ENCODE data around the gene TBL1X. TPM values are rescaled to one million over a fixed set of nuclear protein-coding genes. Genes with fewer than 3 reads are reported as not detected.

TBL1X gene
- total and polyA plus RNA-seq, 2 of the 4 experiments (the other 2 are of a cell fraction): 16.2 to 20.8 TPM

GRCh38 chrX:9730752-9731151, 265.9 kb downstream of the TBL1X start:
- Histone ChIP-seq H3K4me2 (ENCODE audit: low read depth, low read length) (no peak overlapping the region), H3K56ac (ENCODE audit: extremely low read depth, insufficient read depth, low read length) (no peak overlapping the region), H3K9me1 (ENCODE audit: insufficient read depth, low read length) (no peaks in the 10 kb centered on the region), H4K91ac (ENCODE audit: insufficient read depth, low read depth, low read length) (no peak overlapping the region), H3K36me3 (ENCODE audit: control insufficient read depth, insufficient read depth, low read length) (no peaks in the 10 kb centered on the region), H4K20me1 (ENCODE audit: insufficient read depth, low read length) (no peaks in the 10 kb centered on the region), H2BK5ac (ENCODE audit: low read depth, low read length, poor library complexity, severe bottlenecking) (no peak overlapping the region), H3K23ac (ENCODE audit: low read depth, low read length) (no peak overlapping the region), H2AK5ac (ENCODE audit: low read depth, low read length) (no peak overlapping the region), H3K9me3 (ENCODE audit: control insufficient read depth, insufficient read depth, low read length) (peaks cover 13% of the 10 kb centered on the region), H3K79me1 (ENCODE audit: low read depth in 1 of 2, low read length in 2 of 2) (no peaks in the 10 kb centered on the region), H3K4me3 (ENCODE audit: insufficient read depth, low read depth, low read length) (no peak overlapping the region), H3K4me1 (ENCODE audit: control insufficient read depth, insufficient read depth, low read length) (no peaks in the 10 kb centered on the region), H4K8ac (ENCODE audit: low read depth in 2 of 2, low read length in 2 of 2) (no peak overlapping the region), H3K9ac (ENCODE audit: low read depth, low read length) (no peak overlapping the region), H3K4ac (ENCODE audit: low read depth, low read length) (no peak overlapping the region), H3K27me3 (ENCODE audit: control insufficient read depth, insufficient read depth, low read length) (no peaks in the 10 kb centered on the region), H3K14ac (replicated peaks; ENCODE audit: low read depth, low read length) (no peak overlapping the region), H2AK9ac (replicated peaks; ENCODE audit: low read depth, low read length, poor library complexity) (no peak overlapping the region), H2BK120ac (ENCODE audit: low read depth, low read length) (no peak overlapping the region), H4K5ac (ENCODE audit: low read depth, low read length) (no peak overlapping the region), H2BK20ac (ENCODE audit: low read depth, low read length) (no peak overlapping the region), H3K18ac (ENCODE audit: low read depth, low read length) (no peak overlapping the region), H3K27ac (ENCODE audit: insufficient read depth, low read length) (no peak overlapping the region), H2AFZ (replicated peaks; ENCODE audit: low read length, poor library complexity) (no peak overlapping the region), H2BK15ac (ENCODE audit: low read depth, low read length) (no peak overlapping the region)
- intact Hi-C loops (cut with micrococcal nuclease): loop anchor here (5.0 kb wide), 1 partner anchor 387 kb away; no protein-coding TSS in a partner anchor
- WGBS, 2 experiments (ENCODE audit: extremely low coverage in 2 of 2, insufficient read length in 1 of 2): no CpG with 5 or more reads among the region's 1 CpG
- no peak for DNase-seq
- no TSS peak for BruUV-seq (replicated peaks)
- dilution Hi-C loops (cut with HindIII; ENCODE audit: low sequenced_read_pairs, unreplicated experiment): no loop called here
- CTCF ChIA-PET: interaction anchor here (0.6 kb wide), 1 partner anchor 758 kb away, joined by 3 read pairs; no protein-coding TSS in a partner anchor
- TF ChIP-seq MAZ (IDR thresholded peaks at IDR 0.05; ENCODE audit: borderline replicate concordance, low read depth, low read length): no peak
- no peak for TF ChIP-seq USF2 (IDR thresholded peaks at IDR 0.05; ENCODE audit: low read depth, low read length)
- no peak for TF ChIP-seq RFX5 (IDR thresholded peaks at IDR 0.05; ENCODE audit: low read depth, low read length)
- TF ChIP-seq RAD21 (IDR thresholded peaks at IDR 0.05; ENCODE audit: low read length): no peak
- TF ChIP-seq BHLHE40 (IDR thresholded peaks at IDR 0.05; ENCODE audit: low read depth, low read length): no peak
- TF ChIP-seq FOS (IDR thresholded peaks at IDR 0.05; ENCODE audit: low read depth, low read length): no peak
- no peak for TF ChIP-seq NFE2L2 (IDR thresholded peaks at IDR 0.05; ENCODE audit: low read depth, low read length)
- no peak for TF ChIP-seq MXI1 (IDR thresholded peaks at IDR 0.05; ENCODE audit: borderline replicate concordance, low read depth, low read length)
- TF ChIP-seq ELK1 (IDR thresholded peaks at IDR 0.05; ENCODE audit: borderline replicate concordance, low read depth, low read length): no peak
- TF ChIP-seq CHD1 (IDR thresholded peaks at IDR 0.05; ENCODE audit: low read depth, low read length): no peak
- no peak for TF ChIP-seq MAFK (IDR thresholded peaks at IDR 0.05; ENCODE audit: low read depth, low read length)
- TF ChIP-seq SMC3 (IDR thresholded peaks at IDR 0.05; ENCODE audit: low read depth, low read length): no peak
- TF ChIP-seq POLR2A (IDR thresholded peaks at IDR 0.05; ENCODE audit: low read depth, low read length): no peak
- TF ChIP-seq CEBPB (IDR thresholded peaks at IDR 0.05; ENCODE audit: low read depth, low read length): no peak
- TF ChIP-seq RCOR1 (IDR thresholded peaks at IDR 0.05; ENCODE audit: insufficient replicate concordance, low read length): no peak
- TF ChIP-seq CTCF (conservative IDR thresholded peaks at IDR 0.05; ENCODE audit: low read depth, low read length): no peak
- ATAC-seq (ENCODE audit: low read depth): no peak
- POLR2A ChIA-PET (ENCODE audit: unreplicated experiment): no interaction called here
- in situ Hi-C loops (cut with MboI; ENCODE audit: low sequenced_read_pairs): no loop called here

Data from IMR-90 (cell line).